Activated naive CD8-positive, alpha-beta T cell treated with anti-CD3 and anti-CD28 coated beads, Interleukin-2, amount 10 ng/mL, durations not matched to agents 7 days and 5 days (primary cell): ENCODE data around the gene PEX5. TPM values are rescaled to one million over a fixed set of nuclear protein-coding genes. Genes with fewer than 3 reads are reported as not detected.
A peak's percentile ranks its signal among the peaks of the same experiment; 100 is the strongest.

Source experiments
- ATAC-seq: fragments of 150-1000 bp; cut with Tn5 transposase; one replicate; pipeline ENCODE4 v1.10.0; 2021; ENCODE audit warnings: low read depth, moderate library complexity
- POLR2A ChIA-PET: fragments of 350-600 bp; sonication (Branson Sonifier 250); formaldehyde crosslinking; loops from one replicate; lab custom pipeline; 2021; ENCODE audit warnings: antibody characterized with exemption; lab: Charles Lee
- DNase-seq: peaks from one replicate; pipeline ENCODE4 v3.0.0; 2021
- H3K27ac Mint-ChIP-seq: one replicate; pipeline ENCODE4 v1.8.0; 2022; ENCODE audit warnings: mild to moderate bottlenecking, mixed read lengths
- H3K27me3 Mint-ChIP-seq: one replicate; pipeline ENCODE4 v1.8.0; 2022; ENCODE audit warnings: mild to moderate bottlenecking, moderate library complexity, mixed read lengths
- H3K36me3 Mint-ChIP-seq: one replicate; pipeline ENCODE4 v1.8.0; 2021; ENCODE audit warnings: mild to moderate bottlenecking, mixed read lengths
- H3K4me1 Mint-ChIP-seq: one replicate; pipeline ENCODE4 v1.8.0; 2021; ENCODE audit warnings: mixed read lengths
- H3K4me3 Mint-ChIP-seq: one replicate; pipeline ENCODE4 v1.8.0; 2022; ENCODE audit warnings: mild to moderate bottlenecking, moderate library complexity, mixed read lengths
- H3K9me3 Mint-ChIP-seq: one replicate; pipeline ENCODE4 v1.8.0; 2021; ENCODE audit warnings: mixed read lengths
- total RNA-seq, 2 experiments: library from RNA; stranded (reverse); gene quantifications; one replicate each; pipeline ENCODE4 v1.2.3, GENCODE V29; 2021

Gene PEX5
- 10 to 100 TPM; 21.1 to 23.0 TPM for total RNA-seq

DNA sequence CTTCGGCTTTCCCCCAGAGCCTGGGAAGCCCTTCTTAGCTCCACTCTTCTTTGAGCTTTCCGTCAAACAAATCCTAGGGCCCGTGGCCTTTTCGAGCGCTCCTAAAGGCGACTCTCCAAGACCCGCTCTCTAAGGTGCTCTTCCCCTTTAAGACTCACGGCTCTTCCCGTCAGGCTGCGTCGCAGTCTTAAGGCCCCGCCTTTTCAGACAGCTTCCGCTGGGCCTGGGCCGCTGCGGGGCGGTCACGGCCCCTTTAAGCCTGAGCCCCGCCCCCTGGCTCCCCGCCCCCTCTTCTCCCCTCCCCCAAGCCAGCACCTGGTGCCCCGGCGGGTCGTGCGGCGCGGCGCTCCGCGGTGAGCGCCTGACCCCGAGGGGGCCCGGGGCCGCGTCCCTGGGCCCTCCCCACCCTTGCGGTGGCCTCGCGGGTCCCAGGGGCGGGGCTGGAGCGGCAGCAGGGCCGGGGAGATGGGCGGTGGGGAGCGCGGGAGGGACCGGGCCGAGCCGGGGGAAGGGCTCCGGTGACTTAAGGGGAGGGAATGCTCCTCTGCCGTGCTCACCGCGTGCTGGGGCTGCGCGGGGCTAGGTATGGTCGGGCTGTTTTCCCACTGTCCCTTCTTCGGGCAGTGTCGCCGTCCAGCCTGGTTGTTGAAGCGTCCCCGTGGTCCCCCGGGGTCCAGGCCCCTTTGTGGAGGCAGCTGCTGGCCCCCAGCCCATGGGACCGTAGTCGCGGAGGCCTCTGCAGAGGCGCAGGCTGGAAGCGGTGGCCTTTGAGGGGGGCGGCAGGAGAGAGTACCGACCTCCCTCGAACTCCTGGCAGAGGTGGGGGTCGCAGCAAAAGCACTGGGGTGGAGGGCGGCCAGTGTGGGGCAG is at the start of gene PEX5:
TSS of gene PEX5 (plus strand) at position 289 of the 870 bp plus-strand sequence. CDS start 692 bp downstream, outside the sequence.
- H3K27ac Mint-ChIP-seq: peak within 1 kb of the TSS; percentile 95
- DNase-seq: peak; percentile 84
- H3K27me3 Mint-ChIP-seq: peaks cover 2% of the 10 kb centered on the region
- peaks cover 28% of the 10 kb centered on the region for H3K4me1 Mint-ChIP-seq
- H3K9me3 Mint-ChIP-seq: no peaks in the 10 kb centered on the region
- POLR2A ChIA-PET: interaction anchor here (0.5 to 1.6 kb wide), 6 partner anchors 35 to 451 kb away, joined by 3 to 7 read pairs (median 4); partner anchors contain the start of genes C12orf57 and RNU7-1
- H3K36me3 Mint-ChIP-seq: peaks cover 14% of the 10 kb centered on the region
- H3K4me3 Mint-ChIP-seq: peak within 1 kb of the TSS; percentile 97
- ATAC-seq: peak; percentile 95

DNA sequence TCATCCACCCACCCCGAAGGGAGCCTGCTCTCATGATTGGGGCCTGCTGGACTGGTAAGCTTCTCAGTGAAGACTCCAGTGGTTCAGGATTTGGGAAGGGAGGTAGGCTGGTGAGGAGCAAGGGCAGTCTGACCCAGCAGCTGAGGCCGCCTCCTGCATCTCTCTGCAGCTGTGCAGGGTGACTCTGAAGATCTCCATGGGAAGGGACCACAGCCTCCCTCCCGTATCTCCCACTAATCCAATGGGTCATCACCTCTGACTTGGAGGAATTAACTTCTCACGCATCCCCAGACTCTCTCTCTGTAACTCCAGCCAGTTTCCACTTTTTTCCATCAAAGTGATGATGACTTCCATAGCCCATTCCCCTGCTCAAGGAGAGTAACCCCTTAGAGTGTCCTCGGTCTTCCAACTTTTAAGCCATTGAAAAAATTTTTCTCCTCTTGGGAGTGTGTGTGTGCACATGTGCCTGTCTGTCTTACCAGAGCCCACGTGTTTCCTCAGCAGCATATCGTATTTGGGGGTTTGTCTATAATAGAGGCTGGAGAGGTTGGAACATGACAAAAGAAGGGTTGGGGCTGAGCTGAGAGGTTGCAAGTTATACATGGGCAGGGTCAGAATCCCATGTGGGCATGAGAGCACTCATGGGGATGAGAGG is 48.0 kb upstream of the PEX5 start:
- Mint-ChIP-seq H3K27ac (no peak overlapping the region), H3K27me3 (no peaks in the 10 kb centered on the region), H3K9me3 (no peaks in the 10 kb centered on the region), H3K4me3 (no peak overlapping the region), H3K36me3 (peaks cover 47% of the 10 kb centered on the region), H3K4me1 (peaks cover 8% of the 10 kb centered on the region)
- POLR2A ChIA-PET: interaction anchor here (1.3 kb wide), 1 partner anchor 198 kb away, joined by 3 read pairs; the partner anchor contains the start of genes C12orf57 and RNU7-1
- DNase-seq (no peak), ATAC-seq (no peak)

DNA sequence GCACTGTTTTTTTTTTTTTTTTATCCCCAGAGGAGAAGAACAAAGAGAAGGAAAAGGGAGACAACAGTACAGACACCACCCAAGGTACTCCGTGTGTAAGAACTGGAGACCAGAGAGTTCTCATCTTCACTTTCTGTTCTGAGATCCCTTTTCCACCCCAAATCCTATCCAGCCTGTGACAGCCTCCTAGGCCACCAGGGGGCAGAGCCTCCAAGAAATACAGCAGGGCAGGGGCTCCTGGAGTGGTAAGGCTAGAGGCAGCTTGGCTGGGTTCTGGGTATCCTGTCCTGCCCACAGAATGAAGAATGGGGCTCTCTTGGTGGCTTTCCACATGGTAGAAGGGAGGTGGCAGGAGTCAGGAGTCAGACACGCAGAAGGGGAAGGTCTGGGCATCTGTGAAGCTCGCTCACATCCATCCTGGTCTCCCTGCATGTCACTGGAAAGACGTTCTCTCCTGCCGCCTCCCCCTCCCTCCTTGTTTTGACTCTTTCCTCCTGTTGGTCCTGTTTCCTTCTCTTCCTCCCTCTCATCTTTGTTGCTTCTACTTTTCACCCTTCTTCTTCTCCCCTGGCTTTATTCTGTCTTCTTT is 47.3 kb upstream of the PEX5 start:
- Mint-ChIP-seq H3K4me1 (peaks cover 10% of the 10 kb centered on the region), H3K4me3 (no peak overlapping the region), H3K9me3 (no peaks in the 10 kb centered on the region), H3K27me3 (no peaks in the 10 kb centered on the region), H3K27ac (no peak overlapping the region), H3K36me3 (peaks cover 49% of the 10 kb centered on the region)
- peak; percentile 72 for ATAC-seq
- peak; percentile 63 for DNase-seq
- POLR2A ChIA-PET: interaction anchor here (1.3 kb wide), 1 partner anchor 199 kb away, joined by 3 read pairs; the partner anchor contains the start of genes C12orf57 and RNU7-1

DNA sequence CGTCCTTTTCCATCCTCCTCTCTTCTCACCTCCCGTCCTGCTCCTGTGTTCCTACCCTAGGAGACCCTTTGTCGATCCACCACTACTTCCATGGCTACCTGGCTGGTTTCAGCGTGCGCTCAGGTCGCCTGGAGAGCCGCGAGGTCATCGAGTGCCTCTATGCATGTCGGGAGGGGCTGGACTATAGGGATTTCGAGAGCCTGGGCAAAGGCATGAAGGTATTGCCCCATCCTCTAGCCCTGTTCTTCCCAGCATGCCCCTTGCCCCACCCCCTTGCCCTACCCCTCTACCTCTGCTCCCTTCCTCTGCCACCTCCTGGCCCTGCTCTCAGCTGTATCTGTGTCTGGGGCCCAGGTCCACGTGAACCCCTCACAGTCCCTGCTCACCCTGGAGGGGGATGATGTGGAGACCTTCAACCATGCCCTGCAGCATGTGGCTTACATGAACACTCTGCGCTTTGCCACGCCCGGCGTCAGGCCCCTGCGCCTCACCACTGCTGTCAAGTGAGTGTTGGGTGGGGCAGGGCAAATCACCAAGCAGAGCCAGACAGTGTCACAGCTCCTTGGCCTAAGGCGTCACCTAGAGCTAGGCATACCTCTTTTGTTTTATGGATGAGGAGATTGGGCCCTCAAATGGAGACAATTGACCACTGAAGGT is 46.5 kb upstream of the PEX5 start:
- Mint-ChIP-seq H3K36me3 (peaks cover 45% of the 10 kb centered on the region), H3K27ac (no peak overlapping the region)

DNA sequence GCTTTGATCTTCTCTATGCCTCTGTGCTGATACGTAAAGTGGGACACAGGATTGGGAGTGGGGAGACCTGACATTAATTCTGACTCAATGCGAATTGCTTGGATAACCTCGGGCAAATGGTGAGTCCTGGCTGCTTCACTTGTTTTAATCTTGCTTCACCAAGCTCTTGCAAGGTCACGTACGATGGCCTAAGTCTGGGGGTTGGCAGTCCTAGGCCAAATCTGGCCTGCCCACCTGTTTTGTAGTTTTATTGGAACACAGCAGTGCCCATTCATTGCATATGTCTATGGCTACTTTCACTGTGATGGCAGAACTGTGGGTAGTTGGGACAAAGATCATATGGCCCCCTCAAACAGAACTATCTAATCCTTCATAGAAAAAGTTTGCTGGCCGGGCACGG is 45.9 kb upstream of the PEX5 start:
- Mint-ChIP-seq H3K4me1 (peaks cover 14% of the 10 kb centered on the region), H3K4me3 (no peak overlapping the region), H3K9me3 (no peaks in the 10 kb centered on the region), H3K36me3 (peaks cover 44% of the 10 kb centered on the region), H3K27ac (no peak overlapping the region), H3K27me3 (no peaks in the 10 kb centered on the region)
- no peak for ATAC-seq
- no peak for DNase-seq
- POLR2A ChIA-PET: no interaction called here

More for the DNA sequence above, 46.5 kb upstream of the PEX5 start:
- DNase-seq (no peak), ATAC-seq (no peak)
- POLR2A ChIA-PET: no interaction called here
- Mint-ChIP-seq H3K4me3 (no peak overlapping the region), H3K27me3 (no peaks in the 10 kb centered on the region), H3K4me1 (peaks cover 11% of the 10 kb centered on the region), H3K9me3 (no peaks in the 10 kb centered on the region)

DNA sequence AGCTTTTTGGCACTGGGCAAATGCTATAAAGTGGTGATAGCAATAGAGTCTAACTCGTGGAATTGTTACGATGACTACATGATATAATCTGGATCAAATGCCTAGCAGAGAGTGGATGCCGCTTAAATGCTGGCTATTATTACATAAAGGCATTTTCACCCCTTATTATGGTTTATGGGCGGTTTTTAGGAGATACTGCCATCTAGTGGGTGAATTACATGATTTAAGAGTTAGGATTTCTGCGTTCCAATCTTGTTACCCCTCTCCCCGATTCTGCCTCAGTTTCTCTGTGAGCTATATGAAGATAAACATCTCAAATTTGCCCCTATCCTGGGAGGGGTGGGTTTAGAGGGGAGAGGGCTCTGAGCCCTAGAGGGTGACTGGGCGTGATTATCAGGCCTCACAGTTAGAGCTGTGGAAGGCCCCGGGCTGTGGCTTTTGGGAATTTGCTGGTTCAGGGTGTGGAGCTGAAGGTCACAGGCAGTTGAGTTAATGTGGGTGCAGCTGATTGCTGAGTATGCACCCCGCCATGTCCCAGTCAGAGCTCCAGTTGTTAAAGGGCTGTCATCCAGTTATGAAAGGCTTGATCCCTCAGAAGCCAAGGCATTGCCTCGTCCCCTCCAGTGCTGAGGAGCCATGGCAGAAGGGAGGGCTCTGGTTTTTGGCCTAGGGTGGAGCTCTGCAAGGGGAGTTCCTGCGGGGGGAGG is 44.9 kb upstream of the PEX5 start:
- DNase-seq: no peak

DNA sequence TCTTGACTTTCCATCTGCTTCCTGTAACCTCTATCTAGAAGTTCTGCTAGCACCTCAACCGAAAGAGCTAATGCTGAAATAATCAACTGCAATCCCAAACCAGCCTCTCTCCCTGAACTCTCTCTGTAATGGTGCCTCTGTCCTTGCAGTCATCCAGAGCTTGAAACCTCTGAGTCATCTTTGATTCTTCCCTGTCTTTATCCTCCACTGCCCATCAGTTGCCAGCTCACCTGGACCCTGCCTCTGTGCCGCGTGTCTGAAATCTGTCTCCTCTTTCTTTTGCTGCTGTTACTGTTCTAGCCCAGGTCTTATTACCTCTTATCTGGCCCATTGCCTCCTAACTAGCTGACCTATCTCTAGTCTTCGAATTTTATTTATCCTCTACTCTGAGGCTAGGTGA is 43.8 kb upstream of the PEX5 start:
- Mint-ChIP-seq H3K27me3 (no peaks in the 10 kb centered on the region), H3K36me3 (peaks cover 45% of the 10 kb centered on the region), H3K27ac (no peak overlapping the region), H3K4me3 (no peak overlapping the region), H3K4me1 (peaks cover 17% of the 10 kb centered on the region), H3K9me3 (no peaks in the 10 kb centered on the region)
- ATAC-seq: no peak
- no peak for DNase-seq
- POLR2A ChIA-PET: no interaction called here

More for the DNA sequence above, 44.9 kb upstream of the PEX5 start:
- H3K4me3 Mint-ChIP-seq: no peak overlapping the region
- ATAC-seq: no peak
- no peak overlapping the region for H3K27ac Mint-ChIP-seq
- H3K4me1 Mint-ChIP-seq: peaks cover 17% of the 10 kb centered on the region
- no peaks in the 10 kb centered on the region for H3K27me3 Mint-ChIP-seq
- H3K36me3 Mint-ChIP-seq: peaks cover 43% of the 10 kb centered on the region
- POLR2A ChIA-PET: interaction anchor here (0.6 kb wide), 1 partner anchor 324 kb away, joined by 3 read pairs; no protein-coding TSS in a partner anchor
- no peaks in the 10 kb centered on the region for H3K9me3 Mint-ChIP-seq

DNA sequence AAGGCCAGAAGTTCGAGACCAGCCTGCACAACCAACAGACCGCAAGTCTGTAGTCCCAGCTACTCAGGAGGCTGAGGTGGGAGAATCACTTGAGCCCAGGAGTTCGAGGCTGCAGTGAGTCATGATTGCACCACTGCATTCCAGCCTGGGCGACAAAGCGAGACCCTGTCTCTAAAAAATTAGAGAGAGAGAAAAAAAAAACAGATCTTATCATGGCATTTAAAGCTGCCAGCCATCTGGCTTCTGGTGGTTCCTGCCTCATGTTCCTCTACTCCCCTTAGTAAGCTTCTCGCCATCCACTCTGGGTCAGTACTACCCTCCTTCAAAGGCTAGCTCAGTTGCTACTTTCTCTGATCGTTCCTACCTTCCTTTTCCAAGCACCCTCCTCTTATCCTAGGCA is 43.3 kb upstream of the PEX5 start:
- H3K27me3 Mint-ChIP-seq: no peaks in the 10 kb centered on the region
- peaks cover 45% of the 10 kb centered on the region for H3K36me3 Mint-ChIP-seq
- H3K4me3 Mint-ChIP-seq: no peak overlapping the region
- no peaks in the 10 kb centered on the region for H3K9me3 Mint-ChIP-seq
- H3K4me1 Mint-ChIP-seq: peaks cover 17% of the 10 kb centered on the region
- ATAC-seq: no peak
- no peak for DNase-seq
- POLR2A ChIA-PET: no interaction called here
- H3K27ac Mint-ChIP-seq: peak overlapping the region; percentile 48

DNA sequence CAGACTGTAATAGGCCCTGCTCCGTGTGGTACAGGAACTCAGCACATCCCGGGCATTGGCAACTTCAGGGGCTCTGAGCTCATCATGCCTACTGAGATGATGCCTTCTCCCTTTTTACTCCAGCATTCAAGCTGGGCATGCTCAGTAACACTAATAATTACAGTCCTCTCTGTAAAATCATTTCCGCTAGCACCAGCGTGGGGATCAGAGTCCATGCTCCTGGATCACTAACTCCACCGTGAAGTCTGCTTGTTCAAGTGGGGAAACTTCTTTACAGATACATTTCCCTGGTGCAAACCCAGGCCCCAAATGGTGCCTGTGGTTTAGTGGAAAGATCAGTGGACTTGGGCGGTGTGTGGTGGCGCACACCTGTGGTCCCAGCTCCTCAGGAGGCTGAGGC is 42.6 kb upstream of the PEX5 start:
- Mint-ChIP-seq H3K27me3 (no peaks in the 10 kb centered on the region), H3K4me3 (no peak overlapping the region), H3K9me3 (no peaks in the 10 kb centered on the region), H3K27ac (no peak overlapping the region), H3K4me1 (peaks cover 14% of the 10 kb centered on the region), H3K36me3 (peaks cover 39% of the 10 kb centered on the region)
- DNase-seq (no peak), ATAC-seq (no peak)
- POLR2A ChIA-PET: no interaction called here

DNA sequence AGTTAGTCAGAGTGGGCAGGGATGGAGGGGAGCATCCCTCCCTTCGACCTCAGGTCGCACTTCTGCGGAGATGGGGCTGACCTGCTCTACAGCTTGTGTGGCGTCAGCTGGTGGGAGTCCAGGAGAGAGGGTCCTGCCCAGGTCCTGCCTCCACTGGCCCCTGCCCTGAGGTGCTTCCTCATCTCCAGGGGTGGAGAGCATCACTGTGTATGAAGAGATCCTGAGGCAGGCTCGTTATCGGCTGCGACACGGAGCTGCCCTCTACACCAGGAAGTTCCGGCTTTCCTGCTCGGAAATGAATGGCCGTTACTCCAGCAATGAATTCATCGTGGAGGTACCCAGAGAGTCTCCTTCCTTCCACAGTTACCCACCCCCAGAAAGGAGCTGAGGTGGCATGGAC is 39.1 kb upstream of the PEX5 start:
- Mint-ChIP-seq H3K4me1 (peaks cover 11% of the 10 kb centered on the region), H3K9me3 (no peaks in the 10 kb centered on the region), H3K4me3 (no peak overlapping the region), H3K27ac (no peak overlapping the region), H3K36me3 (peaks cover 30% of the 10 kb centered on the region), H3K27me3 (no peaks in the 10 kb centered on the region)
- no peak for DNase-seq
- ATAC-seq: no peak
- POLR2A ChIA-PET: no interaction called here

DNA sequence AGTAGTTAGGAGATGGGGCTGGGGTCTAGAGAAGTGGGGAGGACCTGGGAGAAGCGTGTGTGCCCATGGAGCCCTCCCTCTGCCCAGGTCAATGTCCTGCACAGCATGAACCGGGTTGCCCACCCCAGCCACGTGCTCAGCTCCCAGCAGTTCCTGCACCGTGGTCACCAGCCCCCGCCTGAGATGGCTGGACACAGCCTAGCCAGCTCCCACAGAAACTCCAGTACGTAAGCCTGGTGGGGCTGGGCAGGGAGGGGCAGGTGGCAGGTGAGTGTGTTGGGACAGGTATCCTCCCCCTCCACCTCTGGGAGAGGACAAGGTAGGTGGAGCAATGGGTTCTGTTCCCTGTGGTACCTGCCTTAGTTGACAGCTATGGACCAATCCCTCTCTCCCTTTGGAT is 38.6 kb upstream of the PEX5 start:
- Mint-ChIP-seq H3K9me3 (no peaks in the 10 kb centered on the region), H3K27me3 (no peaks in the 10 kb centered on the region), H3K36me3 (peaks cover 27% of the 10 kb centered on the region), H3K27ac (no peak overlapping the region), H3K4me3 (no peak overlapping the region), H3K4me1 (peaks cover 11% of the 10 kb centered on the region)
- ATAC-seq (no peak), DNase-seq (no peak)
- POLR2A ChIA-PET: no interaction called here

DNA sequence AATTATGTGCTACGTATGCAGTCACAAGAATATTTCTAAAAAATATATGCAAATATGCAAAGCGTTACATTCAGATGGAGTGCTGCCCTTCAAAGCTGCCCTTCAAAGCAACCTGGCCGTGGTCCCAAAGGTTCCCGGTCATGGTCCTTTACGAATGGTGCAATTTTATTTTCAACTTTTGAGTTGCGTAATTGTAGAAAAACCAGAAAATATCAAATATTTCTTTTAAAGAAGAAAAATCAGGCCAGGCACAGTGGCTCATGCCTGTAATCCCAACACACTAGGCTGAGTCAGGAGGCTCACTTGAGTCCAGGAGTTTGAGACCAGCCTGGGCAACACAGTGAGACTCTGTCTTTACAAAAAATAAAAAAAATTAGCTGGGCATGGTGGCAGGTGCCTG is 38.0 kb upstream of the PEX5 start:
- ATAC-seq (no peak), DNase-seq (no peak)
- Mint-ChIP-seq H3K36me3 (peaks cover 20% of the 10 kb centered on the region), H3K9me3 (no peaks in the 10 kb centered on the region), H3K4me3 (no peak overlapping the region), H3K27me3 (no peaks in the 10 kb centered on the region), H3K4me1 (peaks cover 9% of the 10 kb centered on the region), H3K27ac (no peak overlapping the region)
- POLR2A ChIA-PET: interaction anchor here (0.7 kb wide), 1 partner anchor 289 kb away, joined by 3 read pairs; no protein-coding TSS in a partner anchor
